Trophoblast cell (in vitro differentiated cells and primary cell): ENCODE results near the gene LOXL1.

Source experiments
- DNase-seq, 2 donors: peaks; one replicate each; pipeline ENCODE4 v3.0.0-alpha.2; 2016
- H2AFZ ChIP-seq: 2 replicates; pipeline ENCODE4 v1.6.1; 2013; ENCODE audit warnings: low read length, moderate library complexity, mild to moderate bottlenecking; ENCODE audit not compliant: insufficient read depth, poor library complexity
- H2AK5ac ChIP-seq: 2 replicates; pipeline ENCODE4 v1.6.1; 2013; ENCODE audit warnings: mild to moderate bottlenecking, low read length
- H2BK120ac ChIP-seq: 2 replicates; pipeline ENCODE4 v1.6.1; 2013; ENCODE audit warnings: low read length, mild to moderate bottlenecking, moderate library complexity; ENCODE audit not compliant: insufficient read depth, poor library complexity
- H2BK12ac ChIP-seq: 2 replicates; pipeline ENCODE4 v1.6.1; 2013; ENCODE audit warnings: mild to moderate bottlenecking, low read length, moderate library complexity
- H2BK5ac ChIP-seq: 2 replicates; pipeline ENCODE4 v1.6.1; 2013; ENCODE audit warnings: low read length, low read depth, moderate library complexity, mild to moderate bottlenecking; ENCODE audit not compliant: poor library complexity
- H3K14ac ChIP-seq: 2 replicates; pipeline ENCODE4 v1.6.1; 2013; ENCODE audit warnings: mild to moderate bottlenecking, low read length
- H3K18ac ChIP-seq: 2 replicates; pipeline ENCODE4 v1.6.1; 2013; ENCODE audit warnings: mild to moderate bottlenecking, low read length
- H3K23ac ChIP-seq: 2 replicates; pipeline ENCODE4 v1.6.1; 2013; ENCODE audit warnings: low read length
- H3K27ac ChIP-seq: 2 replicates; pipeline ENCODE4 v1.5.1; 2013; ENCODE audit warnings: low read depth, mild to moderate bottlenecking, inconsistent platforms, low read length, moderate library complexity
- H3K27me3 ChIP-seq: 2 replicates; pipeline ENCODE4 v1.6.1; 2013; ENCODE audit warnings: inconsistent platforms, mild to moderate bottlenecking, low read length, moderate library complexity; ENCODE audit not compliant: insufficient read depth
- H3K36me3 ChIP-seq, 2 experiments: 1 replicate in 1 of 2; 2 replicates in 1 of 2; pipeline ENCODE4 v1.6.1; 2013; ENCODE audit warnings: low read length in 2 of 2, mild to moderate bottlenecking in 2 of 2, moderate library complexity in 1 of 2; ENCODE audit not compliant: insufficient read depth in 2 of 2, control insufficient read depth in 1 of 2
- H3K4ac ChIP-seq: 2 replicates; pipeline ENCODE4 v1.6.1; 2013; ENCODE audit warnings: low read depth, mild to moderate bottlenecking, low read length, moderate library complexity
- H3K4me1 ChIP-seq, 2 experiments: 1 replicate in 1 of 2; 2 replicates in 1 of 2; pipeline ENCODE4 v1.6.1; 2013; ENCODE audit warnings: low read length in 2 of 2, mild to moderate bottlenecking in 2 of 2, moderate library complexity in 1 of 2; ENCODE audit not compliant: insufficient read depth in 2 of 2, control insufficient read depth in 1 of 2
- H3K4me2 ChIP-seq: 2 replicates; pipeline ENCODE4 v1.6.1; 2013; ENCODE audit warnings: inconsistent platforms, mild to moderate bottlenecking, low read length, moderate library complexity
- H3K4me3 ChIP-seq: 2 replicates; pipeline ENCODE4 v1.5.1; 2013; ENCODE audit warnings: mild to moderate bottlenecking, low read depth, low read length, inconsistent platforms
- H3K79me1 ChIP-seq: one replicate; pipeline ENCODE4 v1.6.1; 2013; ENCODE audit warnings: low read length
- H3K79me2 ChIP-seq: 2 replicates; pipeline ENCODE4 v1.6.1; 2013; ENCODE audit warnings: low read length, mild to moderate bottlenecking; ENCODE audit not compliant: control insufficient read depth, insufficient read depth, poor library complexity
- H3K9ac ChIP-seq: 2 replicates; pipeline ENCODE4 v1.6.1; 2013; ENCODE audit warnings: mild to moderate bottlenecking, low read length
- H3K9me3 ChIP-seq: 2 replicates; pipeline ENCODE4 v1.6.1; 2013; ENCODE audit warnings: low read depth, mild to moderate bottlenecking, control low read depth, inconsistent platforms, low read length; ENCODE audit not compliant: insufficient read depth
- H4K12ac ChIP-seq: 2 replicates; pipeline ENCODE4 v1.6.1; 2013; ENCODE audit warnings: low read depth, mild to moderate bottlenecking, low read length, moderate library complexity
- H4K8ac ChIP-seq: 2 replicates; pipeline ENCODE4 v1.6.1; 2013; ENCODE audit warnings: low read depth, mild to moderate bottlenecking, low read length, moderate library complexity
- H4K91ac ChIP-seq: one replicate; pipeline ENCODE4 v1.6.1; 2013; ENCODE audit warnings: low read depth, mild to moderate bottlenecking, low read length, moderate library complexity
- WGBS: extraction: QIAGEN DNeasy Blood & Tissue Kit; methylation state at CpG from one replicate; pipeline ENCODE4 v1.1.7; 2013; ENCODE audit warnings: missing lambda C conversion rate; ENCODE audit not compliant: insufficient read length, insufficient coverage; ENCODE audit errors: extremely low coverage; 5-methylcytosine and 5-hydroxymethylcytosine counted together

The LOXL1 gene

DNA sequence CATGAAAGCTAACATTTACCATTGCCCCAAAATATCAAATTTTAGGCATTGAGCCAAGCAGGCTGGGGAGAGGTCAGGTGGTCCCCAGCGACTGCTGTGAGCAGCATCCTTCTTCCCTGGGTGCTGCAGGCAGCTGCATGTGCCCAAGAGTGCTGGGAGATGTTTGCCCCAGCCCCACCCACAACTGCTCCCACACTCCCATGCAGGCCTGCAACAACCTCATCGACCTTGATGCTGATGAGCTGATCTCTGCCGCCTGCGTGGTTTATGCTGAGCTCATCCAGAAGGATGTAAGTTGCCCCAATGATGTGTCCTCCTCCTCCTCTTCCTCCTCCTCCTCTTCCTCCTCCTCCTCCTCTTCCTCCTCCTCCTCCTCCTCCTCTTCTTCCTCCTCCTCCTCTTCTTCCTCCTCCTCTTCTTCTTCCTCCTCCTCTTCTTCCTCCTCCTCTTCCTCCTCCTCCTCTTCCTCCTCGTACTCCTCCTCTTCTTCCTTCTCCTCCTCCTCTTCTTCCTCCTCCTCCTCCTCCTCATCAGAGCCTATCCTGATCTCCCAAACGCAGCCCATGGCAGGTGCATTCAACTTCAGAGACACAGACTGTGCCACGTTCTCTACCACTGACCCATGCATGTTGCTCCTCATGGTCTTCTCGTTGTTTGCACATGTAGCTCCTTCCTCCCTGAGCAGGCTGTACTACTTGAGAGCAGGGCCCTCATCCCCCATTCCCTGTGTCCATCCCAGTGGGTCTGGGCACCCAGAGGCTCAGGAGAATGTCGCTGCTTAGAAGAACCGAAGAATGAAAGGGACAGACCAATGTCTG, 37.8 kb upstream of the LOXL1 start:
- Histone ChIP-seq H3K14ac (no peak overlapping the region), H3K23ac (no peak overlapping the region), H3K79me2 (no peaks in the 10 kb centered on the region), H2AFZ (no peak overlapping the region), H3K79me1 (no peaks in the 10 kb centered on the region), H3K18ac (no peak overlapping the region), H3K4me2 (no peak overlapping the region), H3K4ac (no peak overlapping the region), H2BK120ac (no peak overlapping the region), H3K36me3 (no peaks in the 10 kb centered on the region), H3K9me3 (peaks cover 9% of the 10 kb centered on the region), H3K27ac (no peak overlapping the region), H2AK5ac (no peak overlapping the region), H3K27me3 (no peaks in the 10 kb centered on the region), H2BK12ac (no peak overlapping the region), H3K9ac (no peak overlapping the region), H3K4me1 (no peaks in the 10 kb centered on the region), H4K91ac (no peak overlapping the region), H4K8ac (no peak overlapping the region), H2BK5ac (no peak overlapping the region), H3K4me3 (no peak overlapping the region), H4K12ac (no peak overlapping the region)
- 100% methylated on average over 1 of the region's 10 CpGs for WGBS
- no peak for DNase-seq

DNA sequence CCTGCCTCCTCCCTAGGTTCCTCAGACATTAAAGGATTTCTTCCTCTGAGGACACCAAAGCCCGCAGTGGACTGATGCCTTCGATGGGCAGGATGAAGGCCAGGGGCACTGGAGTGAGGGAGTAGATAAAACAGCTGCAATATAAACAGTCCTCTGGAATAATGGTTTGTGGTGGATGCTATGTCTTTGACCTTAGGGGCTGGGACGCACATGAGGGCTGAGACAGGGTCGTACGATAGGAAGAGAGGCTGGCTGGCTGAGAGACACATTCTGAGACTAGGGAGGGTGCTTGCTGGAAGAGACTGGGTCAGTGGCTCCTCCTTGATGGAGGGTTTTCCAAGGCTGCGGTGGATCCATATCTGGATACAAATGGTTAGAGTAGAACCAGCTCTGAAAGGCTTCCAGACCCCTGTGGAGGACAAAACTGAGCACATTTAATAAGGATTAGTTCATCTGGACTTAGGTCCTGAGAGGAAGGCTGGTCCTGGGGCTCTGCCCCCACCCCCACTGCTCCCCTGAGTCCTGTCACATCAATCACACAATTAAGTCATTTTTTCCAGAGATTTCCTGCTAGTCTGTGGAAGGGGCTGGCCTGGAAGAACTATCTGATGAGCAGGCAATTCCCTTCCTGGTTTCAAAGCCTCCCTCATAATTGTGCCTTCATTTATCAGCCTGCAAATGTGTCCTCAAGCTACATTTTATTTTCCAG, 37.1 kb upstream of the LOXL1 start:
- DNase-seq: no peak
- Histone ChIP-seq H2BK120ac (no peak overlapping the region), H4K91ac (no peak overlapping the region), H3K4ac (no peak overlapping the region), H3K27ac (no peak overlapping the region), H3K4me2 (no peak overlapping the region), H3K79me1 (no peaks in the 10 kb centered on the region), H3K4me3 (no peak overlapping the region), H3K27me3 (no peaks in the 10 kb centered on the region), H3K4me1 (no peaks in the 10 kb centered on the region), H3K9ac (no peak overlapping the region), H3K14ac (no peak overlapping the region), H2AFZ (no peak overlapping the region), H2AK5ac (no peak overlapping the region), H3K36me3 (no peaks in the 10 kb centered on the region), H4K8ac (no peak overlapping the region), H2BK5ac (no peak overlapping the region), H3K23ac (no peak overlapping the region), H4K12ac (no peak overlapping the region), H3K18ac (no peak overlapping the region), H3K79me2 (no peaks in the 10 kb centered on the region), H2BK12ac (no peak overlapping the region), H3K9me3 (peaks cover 10% of the 10 kb centered on the region)
- WGBS: no CpG with 5 or more reads among the region's 6 CpGs

DNA sequence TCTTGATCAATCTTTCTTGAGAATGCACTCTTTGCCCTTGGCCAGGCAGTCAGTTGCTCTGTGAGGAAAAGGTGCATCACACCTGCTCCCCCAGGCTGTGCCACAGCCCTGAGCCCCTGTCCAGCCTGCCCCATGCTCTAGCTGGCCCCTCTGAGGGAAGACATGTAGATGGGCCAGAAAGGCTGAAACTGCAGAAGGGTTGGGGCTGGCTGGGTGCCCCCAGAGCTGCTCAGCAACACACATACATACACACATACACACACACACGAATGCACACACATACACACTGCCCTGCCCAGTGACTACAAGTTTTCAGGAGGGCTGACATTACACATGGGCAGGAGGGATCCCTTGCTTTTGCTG, 36.5 kb upstream of the LOXL1 start:
- Histone ChIP-seq H3K36me3 (no peaks in the 10 kb centered on the region), H4K8ac (no peak overlapping the region), H3K79me1 (no peaks in the 10 kb centered on the region), H3K9me3 (peaks cover 12% of the 10 kb centered on the region), H2BK5ac (no peak overlapping the region), H3K23ac (no peak overlapping the region), H2AFZ (no peak overlapping the region), H2BK12ac (no peak overlapping the region), H3K18ac (no peak overlapping the region), H3K79me2 (no peaks in the 10 kb centered on the region), H3K4me2 (no peak overlapping the region), H4K91ac (no peak overlapping the region), H3K14ac (no peak overlapping the region), H3K4me3 (no peak overlapping the region), H3K4ac (no peak overlapping the region), H3K4me1 (no peaks in the 10 kb centered on the region), H2BK120ac (no peak overlapping the region), H3K27ac (no peak overlapping the region), H3K9ac (no peak overlapping the region), H3K27me3 (no peaks in the 10 kb centered on the region), H2AK5ac (no peak overlapping the region), H4K12ac (no peak overlapping the region)
- no CpG with 5 or more reads among the region's 1 CpG for WGBS
- no peak for DNase-seq

GRCh38 chr15:73891328-73892315, 34.6 kb upstream of the LOXL1 start:
- no peak overlapping the region for H4K91ac ChIP-seq
- no peak for DNase-seq
- no peak overlapping the region for H3K27ac ChIP-seq
- no peak overlapping the region for H3K9ac ChIP-seq
- H3K36me3 ChIP-seq: no peaks in the 10 kb centered on the region
- no peak overlapping the region for H3K4me2 ChIP-seq
- no peak overlapping the region for H3K4ac ChIP-seq
- H3K79me2 ChIP-seq: no peaks in the 10 kb centered on the region
- WGBS: no CpG with 5 or more reads among the region's 11 CpGs
- H2BK12ac ChIP-seq: no peak overlapping the region
- H2BK120ac ChIP-seq: no peak overlapping the region
- H2BK5ac ChIP-seq: no peak overlapping the region
- no peak overlapping the region for H3K23ac ChIP-seq
- no peak overlapping the region for H4K12ac ChIP-seq
- H3K14ac ChIP-seq: no peak overlapping the region
- no peaks in the 10 kb centered on the region for H3K79me1 ChIP-seq
- H3K4me1 ChIP-seq: no peaks in the 10 kb centered on the region
- no peak overlapping the region for H3K18ac ChIP-seq
- H3K27me3 ChIP-seq: no peaks in the 10 kb centered on the region
- H2AK5ac ChIP-seq: no peak overlapping the region
- H2AFZ ChIP-seq: no peak overlapping the region
- no peak overlapping the region for H4K8ac ChIP-seq
- peaks cover 12% of the 10 kb centered on the region for H3K9me3 ChIP-seq
- peak overlapping the region; percentile 37 for H3K4me3 ChIP-seq
